SK-N-SH treated with all-trans-retinoic acid at 6 μM for 48 hours (cell line): Measurements from ENCODE around the gene LRRFIP2.
"Not testable (repeated sequence)": the region's sequence is repeated elsewhere in the genome, so short reads cannot be mapped to it uniquely, and the experiment has no call there.

Experiments
- ATAC-seq: fragments of 200-7000 bp; cut with Tn5 transposase; 3 replicates; pipeline ENCODE4 v1.9.1; 2020; ENCODE audit warnings: mild to moderate bottlenecking, moderate library complexity
- ARNTL ChIP-seq: fragments of 450-650 bp; formaldehyde crosslinking; IDR thresholded peaks from 2 replicates; pipeline ENCODE4 v1.5.0; 2020; ENCODE audit warnings: low read depth, mild to moderate bottlenecking, moderate library complexity, borderline replicate concordance
- BACH2 ChIP-seq: fragments of 250-450 bp; sonication (Bioruptor Pico); IDR thresholded peaks from 2 replicates; pipeline ENCODE4 v1.9.0; 2021; ENCODE audit warnings: mild to moderate bottlenecking, borderline replicate concordance
- CSDC2 ChIP-seq: fragments of 250-450 bp; sonication (Bioruptor Pico); IDR thresholded peaks from 2 replicates; pipeline ENCODE4 v1.5.0; 2020; ENCODE audit warnings: mild to moderate bottlenecking, moderate library complexity
- CSRNP3 ChIP-seq: fragments of 250-450 bp; sonication (Bioruptor Pico); IDR thresholded peaks from 2 replicates; pipeline ENCODE4 v1.5.1; 2021; ENCODE audit warnings: mild to moderate bottlenecking, moderate library complexity
- ESRRG ChIP-seq: fragments of 250-450 bp; sonication (Bioruptor Pico); IDR thresholded peaks from 2 replicates; pipeline ENCODE4 v1.6.1; 2021; ENCODE audit warnings: mild to moderate bottlenecking
- GLIS3 ChIP-seq: fragments of 250-450 bp; sonication (Bioruptor Pico); IDR thresholded peaks from 2 replicates; pipeline ENCODE4 v1.5.0; 2020; ENCODE audit warnings: mild to moderate bottlenecking, moderate library complexity
- ISL1 ChIP-seq: fragments of 250-450 bp; sonication (Bioruptor Pico); IDR thresholded peaks from 2 replicates; pipeline ENCODE4 v2.1.2; 2022; ENCODE audit warnings: mild to moderate bottlenecking, moderate library complexity
- OSR1 ChIP-seq: fragments of 250-450 bp; sonication (Bioruptor Pico); IDR thresholded peaks from 2 replicates; pipeline ENCODE4 v1.8.0; 2022; ENCODE audit warnings: moderate library complexity, mild to moderate bottlenecking, inconsistent platforms
- PATZ1 ChIP-seq: fragments of 250-450 bp; sonication (Bioruptor Pico); IDR thresholded peaks from 2 replicates; pipeline ENCODE4 v1.8.0; 2020; ENCODE audit warnings: mild to moderate bottlenecking, moderate library complexity, borderline replicate concordance
- RARB ChIP-seq: fragments of 250-450 bp; sonication (Bioruptor Pico); IDR thresholded peaks from 2 replicates; pipeline ENCODE4 v1.8.0; 2021; ENCODE audit warnings: mild to moderate bottlenecking, moderate library complexity
- SNAI2 ChIP-seq: fragments of 250-450 bp; sonication (Bioruptor Pico); IDR thresholded peaks from 2 replicates; pipeline ENCODE4 v1.5.0; 2020; ENCODE audit warnings: mild to moderate bottlenecking, moderate library complexity
- TCF4 ChIP-seq: fragments of 250-450 bp; sonication (Bioruptor Pico); IDR thresholded peaks from 2 replicates; pipeline ENCODE4 v1.8.0; 2021; ENCODE audit warnings: mild to moderate bottlenecking, moderate library complexity, borderline replicate concordance
- TOX ChIP-seq: fragments of 250-450 bp; sonication (Bioruptor Pico); IDR thresholded peaks from 2 replicates; pipeline ENCODE4 v1.8.0; 2021; ENCODE audit warnings: mild to moderate bottlenecking, moderate library complexity, borderline replicate concordance
- ZC3H10 ChIP-seq: fragments of 250-450 bp; sonication (Bioruptor Pico); IDR thresholded peaks from 2 replicates; pipeline ENCODE4 v1.5.1; 2021; ENCODE audit warnings: mild to moderate bottlenecking, moderate library complexity
- ZFP3 ChIP-seq: fragments of 250-450 bp; sonication (Bioruptor Pico); IDR thresholded peaks from 2 replicates; pipeline ENCODE4 v1.5.0; 2020; ENCODE audit warnings: mild to moderate bottlenecking, moderate library complexity
- ZFP30 ChIP-seq: fragments of 450-650 bp; formaldehyde crosslinking; IDR thresholded peaks from 2 replicates; pipeline ENCODE4 v1.5.0; 2022; ENCODE audit warnings: mild to moderate bottlenecking, moderate library complexity
- ZNF565 ChIP-seq: fragments of 450-650 bp; formaldehyde crosslinking; conservative IDR thresholded peaks from 2 replicates; pipeline ENCODE4 v1.5.0; 2020; ENCODE audit warnings: low read depth, mild to moderate bottlenecking, moderate library complexity
- ZNF70 ChIP-seq: fragments of 450-650 bp; formaldehyde crosslinking; IDR thresholded peaks from 2 replicates; pipeline ENCODE4 v1.5.0; 2020; ENCODE audit warnings: mild to moderate bottlenecking, moderate library complexity
- ZNF8 ChIP-seq: fragments of 450-650 bp; formaldehyde crosslinking; IDR thresholded peaks from 2 replicates; pipeline ENCODE4 v1.5.0; 2020; ENCODE audit warnings: mild to moderate bottlenecking, moderate library complexity
- TF ChIP-seq, protein P1 (sequence below): fragments of 250-450 bp; sonication (Bioruptor Pico); IDR thresholded peaks from 2 replicates; pipeline ENCODE4 v1.5.1; 2020; ENCODE audit warnings: low read depth, mild to moderate bottlenecking, moderate library complexity
- TF ChIP-seq, protein P2 (sequence below): fragments of 250-450 bp; sonication (Bioruptor Pico); IDR thresholded peaks from 2 replicates; pipeline ENCODE4 v1.5.0; 2020; ENCODE audit warnings: mild to moderate bottlenecking, moderate library complexity

LRRFIP2 gene

DNA sequence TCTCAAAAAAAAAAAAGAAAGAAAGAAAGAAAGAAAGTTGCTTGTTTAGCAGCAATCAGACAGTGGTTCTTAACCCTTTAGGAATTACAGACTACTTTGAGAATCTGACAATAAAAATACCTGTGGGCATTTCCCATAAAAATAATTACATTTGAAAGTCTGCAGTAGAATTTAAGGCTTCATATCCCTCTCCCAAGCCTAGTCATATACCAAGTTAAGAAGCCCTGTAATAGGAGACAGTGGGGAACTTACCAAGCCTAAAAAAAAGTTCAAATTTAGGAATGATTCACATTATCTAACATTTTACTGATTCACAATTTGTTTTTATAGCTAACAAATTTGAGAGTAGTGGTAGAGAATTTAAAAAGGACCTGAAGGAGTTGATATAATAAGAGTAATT is 47.5 kb downstream of the LRRFIP2 start:
- TF ChIP-seq CSRNP3 (CRISPR knock-in tag) (no peak), ESRRG (CRISPR knock-in tag) (no peak), ZFP3 (CRISPR knock-in tag) (no peak), ZNF565 (CRISPR knock-in tag) (no peak), ZNF70 (no peak), BACH2 (no peak), RARB (CRISPR knock-in tag) (no peak), ZC3H10 (no peak), SNAI2 (CRISPR knock-in tag) (no peak), ZFP30 (CRISPR knock-in tag) (no peak)
- TF ChIP-seq, protein P1, sequence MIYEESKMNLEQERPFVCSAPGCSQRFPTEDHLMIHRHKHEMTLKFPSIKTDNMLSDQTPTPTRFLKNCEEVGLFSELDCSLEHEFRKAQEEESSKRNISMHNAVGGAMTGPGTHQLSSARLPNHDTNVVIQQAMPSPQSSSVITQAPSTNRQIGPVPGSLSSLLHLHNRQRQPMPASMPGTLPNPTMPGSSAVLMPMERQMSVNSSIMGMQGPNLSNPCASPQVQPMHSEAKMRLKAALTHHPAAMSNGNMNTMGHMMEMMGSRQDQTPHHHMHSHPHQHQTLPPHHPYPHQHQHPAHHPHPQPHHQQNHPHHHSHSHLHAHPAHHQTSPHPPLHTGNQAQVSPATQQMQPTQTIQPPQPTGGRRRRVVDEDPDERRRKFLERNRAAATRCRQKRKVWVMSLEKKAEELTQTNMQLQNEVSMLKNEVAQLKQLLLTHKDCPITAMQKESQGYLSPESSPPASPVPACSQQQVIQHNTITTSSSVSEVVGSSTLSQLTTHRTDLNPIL (CRISPR knock-in tag), result no peak
- no peak for ATAC-seq

DNA sequence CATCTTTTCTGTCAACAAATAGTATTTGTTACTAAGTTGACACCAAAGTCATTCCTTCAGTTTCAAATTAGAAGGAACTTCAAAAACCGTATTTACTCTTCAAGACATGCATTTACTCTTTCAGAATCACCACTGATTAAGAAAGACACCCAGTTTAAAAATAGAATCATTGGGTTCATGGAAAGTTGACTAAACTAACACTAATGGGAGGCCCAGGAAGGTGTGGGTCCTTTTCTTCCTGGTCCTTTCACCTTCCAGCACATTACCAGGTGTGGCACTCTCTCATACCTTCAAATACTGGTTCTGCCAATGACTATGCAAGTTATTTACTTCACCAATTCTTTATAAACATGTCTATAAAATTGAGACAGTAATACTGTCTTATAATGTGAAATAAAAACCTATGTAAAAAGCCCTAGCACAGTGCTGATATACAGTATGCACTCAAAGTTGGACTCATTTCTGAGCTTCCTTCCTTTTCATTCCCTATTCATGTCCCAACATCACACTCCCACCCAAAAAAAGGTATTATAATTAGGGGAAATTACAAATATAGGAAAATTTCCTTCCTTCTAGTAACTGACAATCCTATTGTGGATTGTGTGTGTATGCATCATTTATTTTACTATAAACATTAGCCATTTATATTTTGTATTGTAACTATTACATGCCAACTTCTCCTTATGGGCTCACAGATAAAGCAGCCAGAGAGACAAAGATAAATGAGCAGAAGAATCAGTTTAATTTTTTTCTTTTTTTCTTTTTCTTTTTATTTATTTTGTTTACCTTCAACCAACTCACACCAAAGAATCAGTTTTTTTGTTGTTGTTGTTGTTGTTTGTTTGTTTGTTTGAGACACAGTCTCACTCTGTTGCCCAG is 48.9 kb downstream of the LRRFIP2 start:
- ATAC-seq, result no peak
- TF ChIP-seq TCF4 (CRISPR knock-in tag) (no peak), ESRRG (CRISPR knock-in tag) (no peak), ZNF8 (CRISPR knock-in tag) (no peak), OSR1 (CRISPR knock-in tag) (no peak), PATZ1 (CRISPR knock-in tag) (no peak), ARNTL (CRISPR knock-in tag) (no peak), ZC3H10 (no peak), ZNF565 (CRISPR knock-in tag) (no peak), TOX (no peak), CSDC2 (CRISPR knock-in tag) (no peak)
- TF ChIP-seq, protein P2, sequence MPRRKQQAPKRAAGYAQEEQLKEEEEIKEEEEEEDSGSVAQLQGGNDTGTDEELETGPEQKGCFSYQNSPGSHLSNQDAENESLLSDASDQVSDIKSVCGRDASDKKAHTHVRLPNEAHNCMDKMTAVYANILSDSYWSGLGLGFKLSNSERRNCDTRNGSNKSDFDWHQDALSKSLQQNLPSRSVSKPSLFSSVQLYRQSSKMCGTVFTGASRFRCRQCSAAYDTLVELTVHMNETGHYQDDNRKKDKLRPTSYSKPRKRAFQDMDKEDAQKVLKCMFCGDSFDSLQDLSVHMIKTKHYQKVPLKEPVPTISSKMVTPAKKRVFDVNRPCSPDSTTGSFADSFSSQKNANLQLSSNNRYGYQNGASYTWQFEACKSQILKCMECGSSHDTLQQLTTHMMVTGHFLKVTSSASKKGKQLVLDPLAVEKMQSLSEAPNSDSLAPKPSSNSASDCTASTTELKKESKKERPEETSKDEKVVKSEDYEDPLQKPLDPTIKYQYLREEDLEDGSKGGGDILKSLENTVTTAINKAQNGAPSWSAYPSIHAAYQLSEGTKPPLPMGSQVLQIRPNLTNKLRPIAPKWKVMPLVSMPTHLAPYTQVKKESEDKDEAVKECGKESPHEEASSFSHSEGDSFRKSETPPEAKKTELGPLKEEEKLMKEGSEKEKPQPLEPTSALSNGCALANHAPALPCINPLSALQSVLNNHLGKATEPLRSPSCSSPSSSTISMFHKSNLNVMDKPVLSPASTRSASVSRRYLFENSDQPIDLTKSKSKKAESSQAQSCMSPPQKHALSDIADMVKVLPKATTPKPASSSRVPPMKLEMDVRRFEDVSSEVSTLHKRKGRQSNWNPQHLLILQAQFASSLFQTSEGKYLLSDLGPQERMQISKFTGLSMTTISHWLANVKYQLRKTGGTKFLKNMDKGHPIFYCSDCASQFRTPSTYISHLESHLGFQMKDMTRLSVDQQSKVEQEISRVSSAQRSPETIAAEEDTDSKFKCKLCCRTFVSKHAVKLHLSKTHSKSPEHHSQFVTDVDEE (CRISPR knock-in tag), result no peak
- TF ChIP-seq, all 23 proteins: peak for 0

DNA sequence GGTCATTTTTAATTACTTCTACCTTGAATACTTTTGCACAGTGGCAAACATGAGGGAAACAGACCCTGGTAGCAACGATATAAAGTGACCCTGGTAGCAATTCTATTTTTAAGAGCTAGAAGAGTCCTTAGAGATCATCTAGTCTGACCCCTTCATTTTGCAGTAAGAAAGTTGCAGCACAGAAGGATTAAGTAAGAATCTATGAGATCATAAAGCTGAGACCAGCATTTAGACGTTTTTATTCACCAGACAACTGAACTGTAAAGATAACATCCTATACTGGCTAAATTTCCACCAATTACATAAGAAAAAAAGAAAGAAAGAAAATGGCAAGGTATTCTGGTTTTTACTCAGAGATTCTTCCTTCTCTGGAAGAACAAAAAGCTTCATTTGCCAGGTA is 49.9 kb downstream of the LRRFIP2 start:
- TF ChIP-seq PATZ1 (CRISPR knock-in tag), result no peak
- ATAC-seq, result no peak

DNA sequence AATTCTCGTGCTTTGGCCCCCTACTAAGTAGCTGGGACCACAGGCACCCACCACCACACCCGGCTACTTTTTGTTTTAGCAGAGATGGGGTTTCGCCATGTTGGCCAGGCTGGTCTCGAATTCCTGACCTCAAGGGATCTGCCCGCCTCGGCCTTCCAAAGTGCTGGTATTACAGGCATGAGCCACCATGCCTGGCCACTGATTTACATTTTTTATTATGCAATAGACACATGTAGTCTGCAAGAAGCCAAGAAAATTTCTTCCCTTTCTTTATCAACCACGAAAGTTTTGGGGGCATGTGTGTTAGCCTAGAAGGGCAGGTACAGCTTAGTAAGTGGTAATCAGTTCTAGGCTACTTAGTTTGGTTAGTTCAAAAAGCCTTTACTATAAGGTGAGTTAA is 51.1 kb downstream of the LRRFIP2 start:
- ATAC-seq, result no peak
- TF ChIP-seq ISL1 (CRISPR knock-in tag), result no peak
- TF ChIP-seq ESRRG (CRISPR knock-in tag), result no peak
- no peak for TF ChIP-seq TOX
- no peak for TF ChIP-seq OSR1 (CRISPR knock-in tag)
- no peak for TF ChIP-seq RARB (CRISPR knock-in tag)
- no peak for TF ChIP-seq TCF4 (CRISPR knock-in tag)
- TF ChIP-seq GLIS3 (CRISPR knock-in tag), result no peak
- TF ChIP-seq, all 23 proteins: peak for 0

GRCh38 chr3:37122069-37122468 is 52.3 kb downstream of the LRRFIP2 start:
- not testable (repeated sequence) for ATAC-seq
